GM18499 (cell line): ENCODE results near the gene TRPV5.

Experiments
- ATAC-seq: cut with Tn5 transposase; IDR thresholded peaks from one replicate; pipeline ENCODE4 v1.9.1; 2021; ENCODE audit warnings: moderate number of reproducible peaks; ENCODE audit not compliant: insufficient read depth, unreplicated experiment

TRPV5 gene

GRCh38 chr7:142873871-142874270 is 59.7 kb downstream of the TRPV5 start:
- ATAC-seq: no peak

- ATAC-seq: no peak
Measured at GRCh38 chr7:142873281-142873784, 60.2 kb downstream of the TRPV5 start.

- ATAC-seq: no peak
Measured at GRCh38 chr7:142872106-142872675, 61.4 kb downstream of the TRPV5 start.

GRCh38 chr7:142871260-142872105 is 62.1 kb downstream of the TRPV5 start:
- no peak for ATAC-seq

- ATAC-seq: no peak
Measured at GRCh38 chr7:142870566-142871259, 62.8 kb downstream of the TRPV5 start.

- ATAC-seq: no peak
Measured at GRCh38 chr7:142870147-142870559, 63.4 kb downstream of the TRPV5 start.

GRCh38 chr7:142869434-142869833 is 64.1 kb downstream of the TRPV5 start:
- no peak for ATAC-seq

GRCh38 chr7:142868986-142869415 is 64.5 kb downstream of the TRPV5 start:
- ATAC-seq: no peak

GRCh38 chr7:142868188-142868985 is 65.2 kb downstream of the TRPV5 start:
- no peak for ATAC-seq

GRCh38 chr7:142867398-142868187 is 66.0 kb downstream of the TRPV5 start:
- no peak for ATAC-seq

GRCh38 chr7:142867097-142867378 is 66.5 kb downstream of the TRPV5 start:
- ATAC-seq: no peak

- no peak for ATAC-seq
Measured at GRCh38 chr7:142866361-142867096, 67.0 kb downstream of the TRPV5 start.

GRCh38 chr7:142865766-142866165 is 67.8 kb downstream of the TRPV5 start:
- no peak for ATAC-seq

GRCh38 chr7:142864980-142865747 is 68.4 kb downstream of the TRPV5 start:
- ATAC-seq: no peak

GRCh38 chr7:142863891-142864685 is 69.5 kb downstream of the TRPV5 start:
- no peak for ATAC-seq

GRCh38 chr7:142862786-142863400 is 70.7 kb downstream of the TRPV5 start:
- no peak for ATAC-seq

GRCh38 chr7:142862351-142862750 is 71.2 kb downstream of the TRPV5 start:
- no peak for ATAC-seq
